Spleen (tissue), 11 donors: ENCODE data around the gene VTCN1. TPM values are rescaled to one million over a fixed set of nuclear protein-coding genes. Genes with fewer than 3 reads are reported as not detected.

Source experiments
- DNase-seq: peaks from one replicate; pipeline ENCODE4 v3.0.0-alpha.2; 2020
- H3K27ac ChIP-seq, 8 donors: fragments of 200-600 bp; sonication (generic) in 7 of 8; 1 replicate in 4 of 8; 2 replicates in 4 of 8; pipeline versions ENCODE4 v1.5.0 to v1.8.0; 2016 to 2021; ENCODE audit warnings: inconsistent platforms in 4 of 8, mild to moderate bottlenecking in 4 of 8, moderate library complexity in 1 of 8
- H3K27me3 ChIP-seq, 7 donors: fragments of 200-600 bp; sonication (generic) in 6 of 7; replicated peaks in 1 of 7; 1 replicate in 4 of 7; 2 replicates in 3 of 7; pipeline versions ENCODE4 v1.5.0 to v1.8.0; 2016 to 2021; ENCODE audit warnings: inconsistent platforms in 3 of 7, mild to moderate bottlenecking in 1 of 7
- H3K36me3 ChIP-seq, 6 donors: fragments of 200-600 bp; sonication (generic) in 5 of 6; 1 replicate in 4 of 6; 2 replicates in 2 of 6; pipeline versions ENCODE4 v1.5.0 to v1.8.0; 2016 to 2021; ENCODE audit warnings: inconsistent platforms in 2 of 6
- H3K4me1 ChIP-seq, 6 donors: fragments of 200-600 bp; sonication (generic) in 5 of 6; 1 replicate in 3 of 6; 2 replicates in 3 of 6; pipeline versions ENCODE4 v1.5.0 to v1.8.0; 2016 to 2021; ENCODE audit warnings: inconsistent platforms in 3 of 6
- H3K4me3 ChIP-seq, 8 donors: fragments of 200-600 bp; sonication (generic) in 7 of 8; 1 replicate in 4 of 8; 2 replicates in 4 of 8; pipeline versions ENCODE4 v1.5.0 to v1.8.0; 2016 to 2021; ENCODE audit warnings: inconsistent platforms in 4 of 8, mild to moderate bottlenecking in 4 of 8, moderate library complexity in 2 of 8
- H3K9me3 ChIP-seq, 8 donors: fragments of 200-600 bp; sonication (generic) in 7 of 8; 1 replicate in 4 of 8; 2 replicates in 4 of 8; pipeline versions ENCODE4 v1.5.0 to v1.8.0; 2016 to 2021; ENCODE audit warnings: inconsistent platforms in 4 of 8
- CTCF ChIP-seq, 11 experiments: fragments of 200-600 bp in 7 of 11; fragments of 450-650 bp in 4 of 11; sonication (generic) in 4 of 11; IDR thresholded peaks in 8 of 11; conservative IDR thresholded peaks in 3 of 11; 1 replicate in 7 of 11; 2 replicates in 4 of 11; pipeline versions ENCODE4 v1.4.0 to v1.8.0; 2016 to 2021; ENCODE audit warnings: antibody characterized with exemption in 11 of 11, inconsistent platforms in 4 of 11, mild to moderate bottlenecking in 1 of 11
- POLR2A ChIP-seq, 3 donors: fragments of 450-650 bp; IDR thresholded peaks; one replicate each; pipeline ENCODE4 v1.5.1; 2017; ENCODE audit warnings: antibody characterized with exemption in 3 of 3, mild to moderate bottlenecking in 1 of 3
- POLR2AphosphoS5 ChIP-seq, 3 donors: sonication (generic); formaldehyde crosslinking; IDR thresholded peaks; one replicate each; pipeline ENCODE4 v1.5.1; 2017; ENCODE audit warnings: antibody characterized with exemption in 3 of 3
- WGBS, 5 donors: extraction: QIAGEN DNeasy Blood & Tissue Kit in 3 of 5; methylation state at CpG; one replicate each; pipeline versions ENCODE4 v1.1.5 to v1.1.7; 2013 to 2018; 5-methylcytosine and 5-hydroxymethylcytosine counted together
- intact Hi-C: fragments of 100-400 bp; cut with DNase I; formaldehyde crosslinking; loops from one replicate; pipeline ENCODE4 v1.15.0; 2023; ENCODE audit warnings: low total_unique reads
- polyA plus RNA-seq, 3 donors: library from polyadenylated mRNA; stranded (reverse); fragments of 200-250 nt; gene quantifications; one replicate each; pipeline ENCODE4 v1.2.1, GENCODE V29; 2013
- total RNA-seq, 7 donors: library from RNA; depleted of rRNA in 3 of 7; stranded (reverse); fragments of >200 nt in 3 of 7; fragmentation: NEBNext Ultra II Directional in 4 of 7; extraction: Animal tissue kit (Norgen Biotek cat#: 25700) in 4 of 7; gene quantifications; one replicate each; pipeline versions ENCODE4 v1.1.0 to v1.2.1, GENCODE V29; 2016 to 2021
- donor health status: healthy with polysubstance abuse.
- donor health status: DM: no; HTN: no; CAD: no; lungs with moderate emphysema.
- donor health status: DM: no; HTN: no; CAD: no.
- donor health status: Bipolar disorder and iron deficiency.
- donor health status: healthy.
- donor health status: DM: no; HTN: no; CAD: no.
- donor health status: DM: yes; HTN: yes; CAD: no.

Gene VTCN1
- total and polyA plus RNA-seq, 10 donors = not detected

GRCh38 chr1:117181630-117182041, 29.1 kb downstream of the VTCN1 start:
- TF ChIP-seq CTCF (IDR thresholded peaks at IDR 0.05 in 8 of 11, conservative IDR thresholded peaks at IDR 0.05 in 3 of 11) = no peak
- no peak for TF ChIP-seq POLR2A (IDR thresholded peaks at IDR 0.05)
- TF ChIP-seq POLR2AphosphoS5 (IDR thresholded peaks at IDR 0.05) = no peak
- intact Hi-C loops = no loop called here

GRCh38 chr1:117180147-117180967, 30.4 kb downstream of the VTCN1 start:
- H3K27me3 ChIP-seq = no peaks in the 10 kb centered on the region
- no peak for TF ChIP-seq POLR2AphosphoS5 (IDR thresholded peaks at IDR 0.05)
- no peak for TF ChIP-seq CTCF (IDR thresholded peaks at IDR 0.05 in 8 of 11, conservative IDR thresholded peaks at IDR 0.05 in 3 of 11)
- no peak for TF ChIP-seq POLR2A (IDR thresholded peaks at IDR 0.05)
- no peaks in the 10 kb centered on the region for H3K9me3 ChIP-seq
- WGBS, 5 donors = 85 to 94% (median 86%) methylated on average over 5 of the region's 5 CpGs
- no peak for DNase-seq
- intact Hi-C loops = no loop called here
- no peak overlapping the region for H3K4me3 ChIP-seq
- H3K27ac ChIP-seq = no peak overlapping the region
- H3K36me3 ChIP-seq = no peaks in the 10 kb centered on the region
- no peaks in the 10 kb centered on the region for H3K4me1 ChIP-seq

More at GRCh38 chr1:117181630-117182041, 29.1 kb downstream of the VTCN1 start:
- Histone ChIP-seq H3K4me3 (no peak overlapping the region), H3K27ac (no peak overlapping the region), H3K27me3 (no peaks in the 10 kb centered on the region), H3K9me3 (no peaks in the 10 kb centered on the region), H3K36me3 (no peaks in the 10 kb centered on the region), H3K4me1 (no peaks in the 10 kb centered on the region)
- DNase-seq = no peak
- WGBS, 5 donors = 33 to 58% (median 37%) methylated on average over 5 of the region's 5 CpGs

- Histone ChIP-seq H3K27me3 (no peaks in the 10 kb centered on the region), H3K36me3 (no peaks in the 10 kb centered on the region), H3K4me3 (no peak overlapping the region), H3K9me3 (no peaks in the 10 kb centered on the region), H3K27ac (no peak overlapping the region), H3K4me1 (no peaks in the 10 kb centered on the region)
- intact Hi-C loops = no loop called here
- no peak for DNase-seq
- TF ChIP-seq POLR2AphosphoS5 (IDR thresholded peaks at IDR 0.05) (no peak), POLR2A (IDR thresholded peaks at IDR 0.05) (no peak), CTCF (IDR thresholded peaks at IDR 0.05 in 8 of 11, conservative IDR thresholded peaks at IDR 0.05 in 3 of 11) (no peak)
- 67 to 86% (median 72%) methylated on average over 5 of the region's 5 CpGs for WGBS, 5 donors
These were observed 31.3 kb downstream of the VTCN1 start for GRCh38 chr1:117179471-117179870.

GRCh38 chr1:117178756-117179155, 32.0 kb downstream of the VTCN1 start:
- Histone ChIP-seq H3K27me3 (no peaks in the 10 kb centered on the region), H3K27ac (no peak overlapping the region), H3K9me3 (no peaks in the 10 kb centered on the region), H3K4me1 (no peaks in the 10 kb centered on the region), H3K4me3 (no peak overlapping the region), H3K36me3 (no peaks in the 10 kb centered on the region)
- 89 to 92% (median 90%) methylated on average over 5 of the region's 5 CpGs for WGBS, 5 donors
- intact Hi-C loops = no loop called here
- no peak for DNase-seq
- no peak for TF ChIP-seq POLR2A (IDR thresholded peaks at IDR 0.05)
- no peak for TF ChIP-seq POLR2AphosphoS5 (IDR thresholded peaks at IDR 0.05)
- no peak for TF ChIP-seq CTCF (IDR thresholded peaks at IDR 0.05 in 8 of 11, conservative IDR thresholded peaks at IDR 0.05 in 3 of 11)
